ENCODE data around the gene TFIP11.

TFIP11 gene

GRCh38 chr22:26551568-26551967 lies 39.3 kb upstream of the TFIP11 start:
- Histone ChIP-seq H3K9ac (ENCODE audit: low read depth in 1 of 2, low read length in 2 of 2) (no peak overlapping the region), H3K27me3 (ENCODE audit: control insufficient read depth in 1 of 2, insufficient read depth in 2 of 2, low read length in 2 of 2) (no peaks in the 10 kb centered on the region), H3K4me3 (ENCODE audit: low read depth in 1 of 2, low read length in 2 of 2) (no peak overlapping the region), H3K36me3 (ENCODE audit: control insufficient read depth in 1 of 2, insufficient read depth in 2 of 2, low read length in 2 of 2) (peaks cover 0 to 5% of the 10 kb centered on the region in 2 donors), H3K9me3 (ENCODE audit: control insufficient read depth in 1 of 2, low read length in 2 of 2) (no peaks in the 10 kb centered on the region), H3K27ac (ENCODE audit: low read depth, low read length) (no peak overlapping the region), H3K4me1 (ENCODE audit: control insufficient read depth in 1 of 2, insufficient read depth in 2 of 2, low read length in 2 of 2) (no peaks in the 10 kb centered on the region)

- Histone ChIP-seq H3K36me3 (ENCODE audit: control insufficient read depth in 1 of 2, insufficient read depth in 2 of 2, low read length in 2 of 2) (peaks cover 0 to 3% of the 10 kb centered on the region in 2 donors), H3K4me1 (ENCODE audit: control insufficient read depth in 1 of 2, insufficient read depth in 2 of 2, low read length in 2 of 2) (no peaks in the 10 kb centered on the region), H3K27ac (ENCODE audit: low read depth, low read length) (no peak overlapping the region), H3K9me3 (ENCODE audit: control insufficient read depth in 1 of 2, low read length in 2 of 2) (no peaks in the 10 kb centered on the region), H3K27me3 (ENCODE audit: control insufficient read depth in 1 of 2, insufficient read depth in 2 of 2, low read length in 2 of 2) (no peaks in the 10 kb centered on the region), H3K4me3 (ENCODE audit: low read depth in 1 of 2, low read length in 2 of 2) (no peak overlapping the region), H3K9ac (ENCODE audit: low read depth in 1 of 2, low read length in 2 of 2) (no peak overlapping the region)
Observed at GRCh38 chr22:26550498-26551033, 38.3 kb upstream of the TFIP11 start.

GRCh38 chr22:26549902-26550497 lies 37.7 kb upstream of the TFIP11 start:
- peaks cover 0 to 1% of the 10 kb centered on the region in 2 donors for H3K36me3 ChIP-seq (ENCODE audit: control insufficient read depth in 1 of 2, insufficient read depth in 2 of 2, low read length in 2 of 2)
- no peak overlapping the region for H3K4me3 ChIP-seq (ENCODE audit: low read depth in 1 of 2, low read length in 2 of 2)
- H3K9ac ChIP-seq (ENCODE audit: low read depth in 1 of 2, low read length in 2 of 2) = no peak overlapping the region
- no peaks in the 10 kb centered on the region for H3K9me3 ChIP-seq (ENCODE audit: control insufficient read depth in 1 of 2, low read length in 2 of 2)
- H3K4me1 ChIP-seq (ENCODE audit: control insufficient read depth in 1 of 2, insufficient read depth in 2 of 2, low read length in 2 of 2) = no peaks in the 10 kb centered on the region
- no peak overlapping the region for H3K27ac ChIP-seq (ENCODE audit: low read depth, low read length)
- no peaks in the 10 kb centered on the region for H3K27me3 ChIP-seq (ENCODE audit: control insufficient read depth in 1 of 2, insufficient read depth in 2 of 2, low read length in 2 of 2)

- H3K4me3 ChIP-seq (ENCODE audit: low read depth in 1 of 2, low read length in 2 of 2) = no peak overlapping the region
- no peaks in the 10 kb centered on the region for H3K9me3 ChIP-seq (ENCODE audit: control insufficient read depth in 1 of 2, low read length in 2 of 2)
- H3K4me1 ChIP-seq (ENCODE audit: control insufficient read depth in 1 of 2, insufficient read depth in 2 of 2, low read length in 2 of 2) = no peaks in the 10 kb centered on the region
- H3K9ac ChIP-seq (ENCODE audit: low read depth in 1 of 2, low read length in 2 of 2) = no peak overlapping the region
- peaks cover 0 to 6% of the 10 kb centered on the region in 2 donors for H3K36me3 ChIP-seq (ENCODE audit: control insufficient read depth in 1 of 2, insufficient read depth in 2 of 2, low read length in 2 of 2)
- no peaks in the 10 kb centered on the region for H3K27me3 ChIP-seq (ENCODE audit: control insufficient read depth in 1 of 2, insufficient read depth in 2 of 2, low read length in 2 of 2)
- no peak overlapping the region for H3K27ac ChIP-seq (ENCODE audit: low read depth, low read length)
Observed at GRCh38 chr22:26548984-26549383, 36.7 kb upstream of the TFIP11 start.

- H3K27me3 ChIP-seq (ENCODE audit: control insufficient read depth in 1 of 2, insufficient read depth in 2 of 2, low read length in 2 of 2) = no peaks in the 10 kb centered on the region
- peaks cover 0 to 6% of the 10 kb centered on the region in 2 donors for H3K36me3 ChIP-seq (ENCODE audit: control insufficient read depth in 1 of 2, insufficient read depth in 2 of 2, low read length in 2 of 2)
- H3K27ac ChIP-seq (ENCODE audit: low read depth, low read length) = no peak overlapping the region
- no peak overlapping the region for H3K9ac ChIP-seq (ENCODE audit: low read depth in 1 of 2, low read length in 2 of 2)
- no peaks in the 10 kb centered on the region for H3K9me3 ChIP-seq (ENCODE audit: control insufficient read depth in 1 of 2, low read length in 2 of 2)
- no peak overlapping the region for H3K4me3 ChIP-seq (ENCODE audit: low read depth in 1 of 2, low read length in 2 of 2)
- no peaks in the 10 kb centered on the region for H3K4me1 ChIP-seq (ENCODE audit: control insufficient read depth in 1 of 2, insufficient read depth in 2 of 2, low read length in 2 of 2)
Observed at GRCh38 chr22:26548303-26548702, 36.0 kb upstream of the TFIP11 start.

- Histone ChIP-seq H3K27ac (ENCODE audit: low read depth, low read length) (no peak overlapping the region), H3K4me1 (ENCODE audit: control insufficient read depth in 1 of 2, insufficient read depth in 2 of 2, low read length in 2 of 2) (peaks cover 0 to 3% of the 10 kb centered on the region in 2 donors), H3K4me3 (ENCODE audit: low read depth in 1 of 2, low read length in 2 of 2) (no peak overlapping the region), H3K27me3 (ENCODE audit: control insufficient read depth in 1 of 2, insufficient read depth in 2 of 2, low read length in 2 of 2) (no peaks in the 10 kb centered on the region), H3K36me3 (ENCODE audit: control insufficient read depth in 1 of 2, insufficient read depth in 2 of 2, low read length in 2 of 2) (peaks cover 0 to 6% of the 10 kb centered on the region in 2 donors), H3K9ac (ENCODE audit: low read depth in 1 of 2, low read length in 2 of 2) (no peak overlapping the region), H3K9me3 (ENCODE audit: control insufficient read depth in 1 of 2, low read length in 2 of 2) (no peaks in the 10 kb centered on the region)
Observed at GRCh38 chr22:26547837-26548236, 35.6 kb upstream of the TFIP11 start.

- Histone ChIP-seq H3K27me3 (ENCODE audit: control insufficient read depth in 1 of 2, insufficient read depth in 2 of 2, low read length in 2 of 2) (no peaks in the 10 kb centered on the region), H3K27ac (ENCODE audit: low read depth, low read length) (no peak overlapping the region)
Observed at GRCh38 chr22:26547426-26547825, 35.2 kb upstream of the TFIP11 start.

GRCh38 chr22:26546282-26546681 lies 34.0 kb upstream of the TFIP11 start:
- Histone ChIP-seq H3K4me1 (ENCODE audit: control insufficient read depth in 1 of 2, insufficient read depth in 2 of 2, low read length in 2 of 2) (peaks cover 0 to 3% of the 10 kb centered on the region in 2 donors), H3K27ac (ENCODE audit: low read depth, low read length) (no peak overlapping the region), H3K36me3 (ENCODE audit: control insufficient read depth in 1 of 2, insufficient read depth in 2 of 2, low read length in 2 of 2) (peaks cover 0 to 9% of the 10 kb centered on the region in 2 donors), H3K9ac (ENCODE audit: low read depth in 1 of 2, low read length in 2 of 2) (no peak overlapping the region), H3K27me3 (ENCODE audit: control insufficient read depth in 1 of 2, insufficient read depth in 2 of 2, low read length in 2 of 2) (no peaks in the 10 kb centered on the region), H3K4me3 (ENCODE audit: low read depth in 1 of 2, low read length in 2 of 2) (no peak overlapping the region), H3K9me3 (ENCODE audit: control insufficient read depth in 1 of 2, low read length in 2 of 2) (no peaks in the 10 kb centered on the region)

More at GRCh38 chr22:26547426-26547825, 35.2 kb upstream of the TFIP11 start:
- H3K9me3 ChIP-seq (ENCODE audit: control insufficient read depth in 1 of 2, low read length in 2 of 2) = no peaks in the 10 kb centered on the region
- H3K4me3 ChIP-seq (ENCODE audit: low read depth in 1 of 2, low read length in 2 of 2) = no peak overlapping the region
- no peak overlapping the region for H3K9ac ChIP-seq (ENCODE audit: low read depth in 1 of 2, low read length in 2 of 2)
- peaks cover 0 to 3% of the 10 kb centered on the region in 2 donors for H3K4me1 ChIP-seq (ENCODE audit: control insufficient read depth in 1 of 2, insufficient read depth in 2 of 2, low read length in 2 of 2)
- H3K36me3 ChIP-seq (ENCODE audit: control insufficient read depth in 1 of 2, insufficient read depth in 2 of 2, low read length in 2 of 2) = peaks cover 0 to 6% of the 10 kb centered on the region in 2 donors

- Histone ChIP-seq H3K27me3 (ENCODE audit: control insufficient read depth in 1 of 2, insufficient read depth in 2 of 2, low read length in 2 of 2) (no peaks in the 10 kb centered on the region), H3K4me3 (ENCODE audit: low read depth in 1 of 2, low read length in 2 of 2) (no peak overlapping the region), H3K9me3 (ENCODE audit: control insufficient read depth in 1 of 2, low read length in 2 of 2) (no peaks in the 10 kb centered on the region), H3K4me1 (ENCODE audit: control insufficient read depth in 1 of 2, insufficient read depth in 2 of 2, low read length in 2 of 2) (peaks cover 0 to 3% of the 10 kb centered on the region in 2 donors), H3K36me3 (ENCODE audit: control insufficient read depth in 1 of 2, insufficient read depth in 2 of 2, low read length in 2 of 2) (peaks cover 3 to 13% of the 10 kb centered on the region in 2 donors), H3K9ac (ENCODE audit: low read depth in 1 of 2, low read length in 2 of 2) (no peak overlapping the region), H3K27ac (ENCODE audit: low read depth, low read length) (no peak overlapping the region)
Observed at GRCh38 chr22:26545827-26546226, 33.6 kb upstream of the TFIP11 start.

- no peak overlapping the region for H3K4me3 ChIP-seq (ENCODE audit: low read depth in 1 of 2, low read length in 2 of 2)
- no peak overlapping the region for H3K9ac ChIP-seq (ENCODE audit: low read depth in 1 of 2, low read length in 2 of 2)
- H3K4me1 ChIP-seq (ENCODE audit: control insufficient read depth in 1 of 2, insufficient read depth in 2 of 2, low read length in 2 of 2) = peaks cover 0 to 3% of the 10 kb centered on the region in 2 donors
- H3K27ac ChIP-seq (ENCODE audit: low read depth, low read length) = no peak overlapping the region
- H3K27me3 ChIP-seq (ENCODE audit: control insufficient read depth in 1 of 2, insufficient read depth in 2 of 2, low read length in 2 of 2) = no peaks in the 10 kb centered on the region
- peaks cover 8 to 18% of the 10 kb centered on the region in 2 donors for H3K36me3 ChIP-seq (ENCODE audit: control insufficient read depth in 1 of 2, insufficient read depth in 2 of 2, low read length in 2 of 2)
- H3K9me3 ChIP-seq (ENCODE audit: control insufficient read depth in 1 of 2, low read length in 2 of 2) = no peaks in the 10 kb centered on the region
Observed at GRCh38 chr22:26545385-26545784, 33.1 kb upstream of the TFIP11 start.

Measured in duodenal mucosa (tissue), 2 donors.